ENCODE results near the gene ITSN1.

ITSN1 gene

GRCh38 chr21:33816174-33816573 is 173.9 kb downstream of the ITSN1 start:
- Mint-ChIP-seq H3K36me3 (ENCODE audit: low read depth) (peaks cover 58% of the 10 kb centered on the region), H3K4me3 (no peak overlapping the region), H3K9me3 (no peaks in the 10 kb centered on the region), H3K27ac (no peak overlapping the region), H3K4me1 (peaks cover 40% of the 10 kb centered on the region), H3K27me3 (ENCODE audit: low read depth) (no peaks in the 10 kb centered on the region)
- no peak for TF ChIP-seq CTCF (IDR thresholded peaks at IDR 0.05; ENCODE audit: unreplicated experiment in 3 of 3)

GRCh38 chr21:33817138-33817537 is 174.8 kb downstream of the ITSN1 start:
- H3K4me1 Mint-ChIP-seq: peaks cover 42% of the 10 kb centered on the region
- no peak overlapping the region for H3K4me3 Mint-ChIP-seq
- no peak overlapping the region for H3K27ac Mint-ChIP-seq
- peaks cover 53% of the 10 kb centered on the region for H3K36me3 Mint-ChIP-seq (ENCODE audit: low read depth)
- H3K27me3 Mint-ChIP-seq (ENCODE audit: low read depth): no peaks in the 10 kb centered on the region
- no peak for TF ChIP-seq CTCF (IDR thresholded peaks at IDR 0.05; ENCODE audit: unreplicated experiment in 3 of 3)
- no peaks in the 10 kb centered on the region for H3K9me3 Mint-ChIP-seq

- Mint-ChIP-seq H3K9me3 (no peaks in the 10 kb centered on the region), H3K4me3 (no peak overlapping the region), H3K4me1 (peaks cover 42% of the 10 kb centered on the region), H3K27me3 (ENCODE audit: low read depth) (no peaks in the 10 kb centered on the region), H3K27ac (no peak overlapping the region), H3K36me3 (ENCODE audit: low read depth) (peaks cover 53% of the 10 kb centered on the region)
- no peak for TF ChIP-seq CTCF (IDR thresholded peaks at IDR 0.05; ENCODE audit: unreplicated experiment in 3 of 3)
These were observed 175.6 kb downstream of the ITSN1 start for GRCh38 chr21:33817663-33818451.

- no peak for TF ChIP-seq CTCF (IDR thresholded peaks at IDR 0.05; ENCODE audit: unreplicated experiment in 3 of 3)
- peak overlapping the region; percentile 35 to 96 (median 59) for H3K27ac Mint-ChIP-seq
- no peak overlapping the region for H3K4me3 Mint-ChIP-seq
- peaks cover 52% of the 10 kb centered on the region for H3K36me3 Mint-ChIP-seq (ENCODE audit: low read depth)
- peaks cover 54% of the 10 kb centered on the region for H3K4me1 Mint-ChIP-seq
- no peaks in the 10 kb centered on the region for H3K9me3 Mint-ChIP-seq
- no peaks in the 10 kb centered on the region for H3K27me3 Mint-ChIP-seq (ENCODE audit: low read depth)
These were observed 178.0 kb downstream of the ITSN1 start for GRCh38 chr21:33820230-33820770.

- Mint-ChIP-seq H3K36me3 (ENCODE audit: low read depth) (peaks cover 47% of the 10 kb centered on the region), H3K4me3 (no peak overlapping the region), H3K9me3 (no peaks in the 10 kb centered on the region), H3K4me1 (peaks cover 57% of the 10 kb centered on the region), H3K27ac (peak overlapping the region in 2 of 3 experiments; percentile 12 to 96), H3K27me3 (ENCODE audit: low read depth) (no peaks in the 10 kb centered on the region)
- TF ChIP-seq CTCF (IDR thresholded peaks at IDR 0.05; ENCODE audit: unreplicated experiment in 3 of 3): no peak
These were observed 178.5 kb downstream of the ITSN1 start for GRCh38 chr21:33820798-33821197.
